ENCODE measurements around the gene CDC42EP5.

DNA sequence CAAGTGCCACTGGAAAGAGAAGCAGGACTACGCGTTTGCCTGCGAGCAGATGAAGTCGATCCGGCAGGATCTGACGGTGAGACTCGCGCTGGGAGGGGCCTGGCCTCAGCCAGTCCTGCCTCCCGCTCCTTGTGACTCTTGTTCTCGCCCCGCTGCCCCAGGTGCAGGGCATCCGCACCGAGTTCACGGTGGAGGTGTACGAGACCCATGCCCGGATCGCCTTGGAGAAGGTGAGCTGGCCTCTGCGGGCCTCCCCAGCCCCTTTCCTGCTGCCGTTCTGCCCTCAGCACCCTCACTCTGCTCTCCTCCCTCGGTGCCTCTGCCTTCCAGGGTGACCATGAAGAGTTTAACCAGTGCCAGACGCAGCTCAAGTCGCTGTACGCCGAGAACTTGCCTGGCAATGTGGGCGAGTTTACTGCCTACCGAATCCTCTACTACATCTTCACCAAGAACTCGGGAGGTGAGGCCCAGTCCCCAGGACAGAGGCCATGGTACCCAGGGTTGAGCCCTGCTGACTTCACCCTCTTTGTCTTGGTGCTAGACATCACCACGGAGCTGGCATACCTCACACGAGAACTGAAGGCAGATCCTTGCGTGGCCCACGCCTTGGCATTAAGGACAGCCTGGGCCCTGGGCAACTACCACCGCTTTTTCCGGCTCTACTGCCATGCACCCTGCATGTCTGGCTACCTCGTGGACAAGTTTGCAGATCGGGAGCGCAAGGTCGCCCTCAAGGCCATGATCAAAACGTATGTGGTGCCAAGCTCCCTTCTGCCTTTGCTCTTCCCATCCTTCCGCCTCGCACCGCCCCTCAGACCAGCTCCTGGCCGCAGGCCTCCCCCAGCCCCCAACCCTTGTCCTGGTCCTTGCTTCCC lies 15.1 kb downstream of the CDC42EP5 start:
- TF ChIP-seq LEF1 (IDR thresholded peaks at IDR 0.05; ENCODE audit: borderline replicate concordance), result no peak
- TF ChIP-seq FOXK2 (IDR thresholded peaks at IDR 0.05), result no peak

Data from HEK293T (cell line).